ELF-1 (cell line): ENCODE results near the gene MAP3K6.
"Not testable (repeated sequence)": the region's sequence is repeated elsewhere in the genome, so short reads cannot be mapped to it uniquely, and the experiment has no call there.

Experiments used
- DNase-seq: peaks from one replicate; pipeline ENCODE4 v3.0.0-alpha.2; 2016; ENCODE audit warnings: low read depth, low spot score

MAP3K6 gene

GRCh38 chr1:27366411-27367159 is at the start of gene MAP3K6:
MAP3K6 (minus strand) TSS chr1:27366961; CDS start chr1:27366597, 364 bp downstream.
- DNase-seq = peak; percentile 90

DNA sequence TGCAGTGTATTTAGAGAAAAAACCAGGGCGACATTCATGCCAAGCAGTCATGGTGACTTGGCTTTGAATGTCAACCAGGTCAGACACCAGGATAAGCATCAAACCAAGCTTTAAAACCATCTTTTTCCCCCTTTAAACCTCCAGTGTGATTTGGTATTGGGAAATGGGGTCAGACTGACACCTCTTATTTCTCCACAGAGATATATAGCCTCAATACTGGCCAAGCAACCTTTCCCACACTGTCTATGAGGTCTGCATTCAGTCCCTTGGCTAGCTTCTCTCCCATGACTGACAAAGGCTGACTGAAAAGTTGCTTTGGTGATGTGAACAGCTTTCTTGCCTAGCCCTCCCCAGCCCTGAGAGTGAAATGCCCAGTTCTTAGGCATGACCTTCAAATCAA is 47.3 kb upstream of the MAP3K6 start:
- DNase-seq = no peak

- no peak for DNase-seq
Observed at GRCh38 chr1:27413004-27413403, 46.2 kb upstream of the MAP3K6 start.

DNA sequence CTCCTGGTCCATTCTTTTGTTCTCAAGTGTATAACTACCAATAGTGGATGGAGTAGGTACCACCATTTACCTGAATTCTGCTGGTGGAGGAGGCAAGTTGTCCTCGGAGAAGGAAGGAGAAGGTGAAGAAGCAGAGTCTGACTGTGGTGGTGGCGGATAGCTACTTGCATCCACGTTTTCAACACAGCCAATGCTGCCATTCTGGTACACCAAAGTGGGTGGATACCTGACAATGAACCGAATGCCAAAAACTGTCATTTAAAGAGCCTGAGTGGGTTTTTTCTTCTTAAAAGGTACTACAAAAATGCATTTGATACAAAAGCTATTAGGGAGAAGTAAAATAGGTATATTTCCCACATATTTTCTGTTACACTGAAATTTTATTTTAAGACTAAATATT is 45.7 kb upstream of the MAP3K6 start:
- no peak for DNase-seq

DNA sequence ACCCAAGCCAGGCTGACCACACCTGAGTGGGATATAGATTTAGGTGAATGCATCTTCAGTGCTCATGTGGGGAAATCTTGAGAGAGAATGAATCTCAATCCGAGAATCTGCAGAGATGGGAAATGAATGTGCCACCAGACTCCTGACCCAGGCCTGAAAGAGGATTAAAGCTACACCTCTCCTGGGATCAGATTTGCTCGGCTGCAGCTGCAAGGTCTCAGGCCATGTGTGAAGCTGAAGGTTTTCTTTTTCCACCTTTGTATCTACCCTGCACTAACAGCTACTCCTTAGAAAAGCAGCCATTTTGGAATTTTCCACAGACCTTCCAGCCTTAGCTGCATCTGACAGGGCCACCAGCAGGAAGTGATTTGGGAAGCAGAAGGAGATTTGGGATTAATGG is 43.9 kb upstream of the MAP3K6 start:
- DNase-seq = no peak

DNA sequence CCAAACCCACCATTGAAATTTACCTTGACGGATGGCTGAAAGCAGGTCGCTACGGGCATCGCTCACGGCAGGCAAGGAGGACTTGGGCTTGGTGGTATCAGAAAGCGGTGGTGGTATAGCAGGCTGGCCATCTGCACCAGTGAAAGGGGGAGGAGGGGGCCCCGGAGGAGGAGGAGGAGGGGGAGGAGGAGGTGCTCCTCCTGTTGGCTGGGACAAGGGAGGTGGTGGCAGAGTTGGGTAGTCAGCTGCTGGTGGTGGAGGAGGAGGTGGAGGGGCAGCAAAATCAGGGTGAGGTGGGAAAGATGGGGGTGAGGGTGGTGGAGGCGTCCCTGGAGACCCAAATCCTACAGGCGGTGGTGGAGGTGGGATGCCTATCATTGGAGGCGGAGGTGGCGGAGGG is 42.9 kb upstream of the MAP3K6 start:
- no peak for DNase-seq

- no peak for DNase-seq
Observed at GRCh38 chr1:27408151-27408550, 41.4 kb upstream of the MAP3K6 start.

GRCh38 chr1:27406791-27407190 is 40.0 kb upstream of the MAP3K6 start:
- DNase-seq = not testable (repeated sequence)

GRCh38 chr1:27406362-27406680 is 39.6 kb upstream of the MAP3K6 start:
- DNase-seq = no peak

DNA sequence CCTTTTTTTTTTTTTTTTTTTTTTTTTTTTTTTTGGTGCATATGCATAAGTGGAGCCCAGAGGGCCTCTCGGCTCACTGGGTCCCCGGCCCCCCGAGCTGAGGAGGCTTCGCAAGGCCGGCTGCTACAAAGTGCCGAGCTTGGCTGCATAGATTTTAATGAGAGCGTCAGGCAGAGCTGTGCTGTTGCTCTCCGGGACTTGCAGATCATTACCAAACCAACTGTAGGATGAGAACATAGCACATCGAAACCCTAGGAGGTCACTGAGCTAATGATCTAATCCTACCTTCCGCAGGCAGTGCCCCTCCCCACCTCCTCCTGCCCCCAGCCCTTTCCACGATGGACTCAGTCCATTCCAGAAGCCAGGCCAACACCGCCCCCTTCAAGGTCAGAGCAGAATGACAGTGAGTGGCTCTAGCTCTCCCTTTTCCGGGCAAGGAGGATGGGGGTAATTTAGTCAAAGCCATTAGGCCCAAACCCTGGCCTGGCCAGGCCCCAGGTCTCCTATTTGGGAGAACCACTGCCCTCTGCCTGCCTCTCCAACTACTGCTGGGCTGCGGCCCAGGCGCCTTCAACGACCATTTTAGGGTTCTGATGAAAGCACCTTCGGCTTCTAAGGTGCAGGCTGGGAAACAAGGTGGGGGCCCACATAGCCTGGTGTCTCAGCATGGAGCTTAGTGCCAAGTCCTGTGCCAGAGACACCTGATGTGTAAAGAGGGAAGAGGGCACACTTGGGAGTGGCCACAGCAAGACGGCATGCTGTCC is 39.0 kb upstream of the MAP3K6 start:
- peak; percentile 86 for DNase-seq

- DNase-seq = peak; percentile 92
Observed at GRCh38 chr1:27405074-27405473, 38.3 kb upstream of the MAP3K6 start.

DNA sequence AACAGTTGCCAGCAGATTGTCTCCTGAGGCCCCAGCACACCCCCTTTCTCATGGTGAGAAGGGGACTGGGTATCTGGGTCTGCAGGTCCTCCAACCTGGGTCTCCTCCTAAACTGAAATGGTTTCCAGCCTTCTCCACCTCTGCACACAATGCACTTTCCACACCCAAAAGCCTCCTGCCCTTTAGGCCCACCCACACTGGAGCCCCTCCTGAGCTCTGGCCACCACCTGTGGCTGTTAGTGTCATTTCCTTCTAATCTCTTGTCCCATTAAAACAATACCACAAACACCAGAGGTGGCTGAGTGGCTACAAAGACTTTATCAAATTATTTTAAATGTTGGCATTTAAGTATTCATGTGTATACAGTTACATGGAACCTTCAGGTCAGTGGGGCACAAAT is 37.2 kb upstream of the MAP3K6 start:
- no peak for DNase-seq

DNA sequence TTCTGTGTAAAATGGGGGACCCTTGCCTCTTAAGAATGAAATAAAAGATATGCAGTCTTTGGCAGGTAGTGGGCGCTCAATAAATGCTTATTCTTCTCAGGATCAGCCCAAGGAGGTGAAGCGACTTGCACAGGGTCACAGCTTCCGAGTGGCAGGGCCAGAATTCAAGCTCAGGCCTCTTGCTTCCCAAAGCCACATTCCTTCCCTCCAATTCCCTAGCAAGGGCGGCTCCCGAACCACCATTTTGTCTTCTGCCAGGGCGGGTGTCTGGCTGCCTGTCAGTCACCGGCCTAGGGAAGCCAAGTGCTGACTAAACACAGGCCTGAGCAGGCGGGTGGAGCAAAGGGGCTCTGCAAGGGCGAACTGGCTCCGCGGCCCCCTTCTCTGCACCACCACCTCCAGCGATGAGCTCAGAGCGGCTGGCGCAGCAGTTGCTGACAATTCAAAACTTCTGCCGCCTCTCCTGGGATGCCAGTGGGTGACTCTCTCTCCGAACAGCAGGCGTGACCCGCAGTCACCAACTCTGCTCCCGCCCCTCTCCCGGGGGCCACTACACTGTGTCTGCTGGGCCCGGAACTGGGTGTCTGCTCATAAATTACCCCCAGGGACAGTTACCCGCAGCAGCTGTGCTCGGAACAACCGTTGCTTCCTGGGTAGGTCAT is 36.4 kb upstream of the MAP3K6 start:
- peak; percentile 88 for DNase-seq

DNA sequence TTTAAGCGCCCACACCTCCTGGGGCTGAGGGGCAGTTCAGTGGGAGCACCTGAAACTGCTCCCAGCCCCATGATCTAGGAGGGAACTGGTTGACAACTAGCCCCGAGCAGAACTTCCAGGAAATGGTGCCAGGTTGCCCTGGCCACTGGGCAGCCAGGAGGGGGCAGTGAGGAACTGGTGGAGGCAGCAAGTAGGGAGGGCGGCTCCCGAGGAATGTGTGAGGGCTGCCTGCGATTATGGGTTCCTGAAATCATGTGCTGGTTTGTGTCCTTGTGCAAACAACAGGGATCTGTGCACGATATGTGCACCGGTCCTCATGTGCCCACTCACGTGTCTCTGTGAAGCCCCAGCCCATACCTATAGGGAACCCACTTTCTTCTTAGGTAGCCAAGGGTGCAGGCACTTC is 35.6 kb upstream of the MAP3K6 start:
- peak; percentile 71 for DNase-seq

GRCh38 chr1:27400963-27401341 is 34.2 kb upstream of the MAP3K6 start:
- DNase-seq = no peak

DNA sequence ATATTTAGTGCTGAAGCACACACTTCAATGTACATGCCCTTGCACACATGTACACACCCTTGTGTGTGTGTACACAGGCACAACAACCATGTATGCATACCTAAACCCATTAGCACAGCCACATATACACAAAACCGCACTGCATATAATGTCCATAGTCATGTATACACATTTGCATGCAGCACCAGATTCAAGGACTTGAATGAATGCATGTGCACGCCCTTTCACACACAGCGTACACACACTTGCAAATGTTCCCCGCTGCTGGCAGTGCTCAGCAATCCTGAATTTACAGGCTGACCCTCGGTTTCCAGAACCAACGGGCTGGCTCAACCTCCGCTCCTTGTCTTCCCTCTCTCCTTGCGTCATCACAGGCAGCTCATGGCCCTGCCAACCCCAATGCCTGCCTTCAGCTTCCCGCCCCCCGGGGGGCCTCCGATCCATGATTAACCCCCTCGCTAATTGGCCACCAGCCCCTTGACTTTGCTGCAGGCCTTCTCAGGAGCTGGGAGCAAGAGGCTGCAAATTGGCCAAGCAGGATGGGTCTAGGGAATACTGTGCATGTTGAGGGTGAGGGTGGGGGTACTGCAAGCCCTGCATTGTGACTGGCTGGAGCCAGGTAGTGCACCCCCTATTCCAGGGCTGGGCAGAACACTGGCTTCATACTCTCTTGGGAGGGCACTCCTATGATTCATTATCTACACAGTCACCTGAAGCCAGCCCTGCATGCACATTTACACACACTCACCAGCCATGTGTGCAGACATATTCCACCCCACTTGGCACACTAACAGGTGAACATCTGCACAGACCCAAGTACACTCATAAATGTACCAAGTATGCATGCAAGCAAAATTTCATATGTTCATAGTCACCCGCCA is 33.6 kb upstream of the MAP3K6 start:
- no peak for DNase-seq

DNA sequence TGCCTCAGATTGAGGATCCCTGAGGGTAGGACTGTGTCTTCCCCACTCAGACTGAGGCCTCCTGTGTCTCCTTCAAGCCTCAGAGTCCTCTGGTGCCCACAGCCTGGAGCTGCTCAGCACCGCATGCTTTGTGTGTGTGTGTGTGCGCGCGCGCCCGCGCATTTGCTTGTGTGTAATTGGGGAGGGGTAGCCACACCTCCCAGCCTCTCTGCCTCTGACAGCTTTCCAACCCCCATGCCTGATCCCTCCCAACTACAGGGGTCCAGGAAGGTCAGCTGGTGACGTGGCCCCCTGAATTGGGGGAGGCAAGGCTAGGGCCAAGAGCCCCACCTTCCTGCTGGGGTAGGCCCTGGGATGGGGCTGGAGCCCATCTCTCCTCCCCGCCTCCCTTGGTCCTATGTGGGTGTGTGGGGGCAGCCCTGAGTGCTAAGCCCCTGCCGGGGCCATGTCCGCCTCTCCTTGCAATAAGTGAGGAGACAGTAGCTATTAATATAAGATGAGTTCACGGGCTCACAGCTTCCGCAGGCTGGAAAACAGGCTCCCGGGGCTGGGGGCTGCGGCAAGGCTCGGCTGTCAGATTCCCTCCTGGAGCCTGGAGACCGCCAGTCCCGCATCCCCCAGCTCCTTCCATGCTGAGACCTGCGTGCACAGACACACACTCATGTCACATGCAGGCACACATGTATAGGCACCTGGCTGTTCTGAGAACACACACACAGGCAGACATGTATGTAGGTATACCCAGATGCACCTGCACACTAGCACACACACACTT is 32.7 kb upstream of the MAP3K6 start:
- peak; percentile 62 for DNase-seq

- DNase-seq = no peak
Observed at GRCh38 chr1:27398405-27399149, 31.8 kb upstream of the MAP3K6 start.

DNA sequence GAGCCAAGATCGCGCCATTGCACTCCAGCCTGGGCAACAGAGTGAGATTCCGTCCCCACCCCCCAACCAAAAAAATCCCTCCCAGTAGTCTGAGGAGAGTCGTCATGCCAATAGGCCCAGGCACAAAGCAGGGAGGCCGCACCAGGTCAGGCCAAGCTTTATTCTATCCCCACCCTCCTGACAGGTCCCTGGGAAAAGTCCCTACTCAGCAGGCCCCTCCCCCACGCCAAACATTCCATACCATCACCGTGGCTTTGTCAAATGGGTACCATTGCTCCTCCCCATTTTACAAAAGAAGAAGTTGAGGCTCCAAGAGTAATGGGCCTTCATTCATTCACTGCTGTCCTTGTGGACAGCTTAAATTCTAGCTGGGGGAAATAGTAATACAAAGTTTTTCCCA is 31.0 kb upstream of the MAP3K6 start:
- DNase-seq = peak; percentile 53

GRCh38 chr1:27397110-27397509 is 30.3 kb upstream of the MAP3K6 start:
- no peak for DNase-seq
